SU-DHL-6 (cell line): ENCODE results near the gene RIC1.
A peak's percentile ranks its signal among the peaks of the same experiment; 100 is the strongest.

Experiments
- H2AFZ ChIP-seq: fragments of 200-600 bp; sonication (generic); 2 replicates; pipeline ENCODE4 v1.6.1; 2014; ENCODE audit warnings: low read depth, mild to moderate bottlenecking, moderate library complexity, mixed read lengths, antibody characterized with exemption, low read length; ENCODE audit not compliant: severe bottlenecking
- H3F3A ChIP-seq: fragments of 200-600 bp; shearing (Covaris generic); 2 replicates; pipeline ENCODE4 v1.6.0; 2016; ENCODE audit warnings: antibody characterized with exemption, mild to moderate bottlenecking; ENCODE audit not compliant: insufficient read depth
- H3K27ac ChIP-seq: fragments of 200-600 bp; sonication (generic); 2 replicates; pipeline ENCODE4 v1.5.1; 2016; ENCODE audit warnings: low read depth, mild to moderate bottlenecking, low read length, moderate library complexity, mixed read lengths
- H3K27me3 ChIP-seq: fragments of 200-600 bp; sonication (generic), shearing (Covaris generic); 2 replicates; pipeline ENCODE4 v1.6.0; 2014; ENCODE audit warnings: mild to moderate bottlenecking, low read length
- H3K36me3 ChIP-seq: fragments of 200-600 bp; sonication (generic); 2 replicates; pipeline ENCODE4 v1.6.1; 2014; ENCODE audit warnings: mild to moderate bottlenecking, low read length, mixed read lengths
- H3K4me2 ChIP-seq: fragments of 300-600, 200-600 bp; shearing (Covaris generic), sonication (generic); 2 replicates; pipeline ENCODE4 v1.6.0; 2014; ENCODE audit warnings: low read length, low read depth, mild to moderate bottlenecking; ENCODE audit not compliant: poor library complexity, severe bottlenecking
- H3K4me3 ChIP-seq: fragments of 200-600 bp; sonication (generic); 2 replicates; pipeline ENCODE4 v1.5.1; 2014; ENCODE audit warnings: antibody characterized with exemption, low read length, mild to moderate bottlenecking, mixed read lengths; ENCODE audit not compliant: insufficient read depth, poor library complexity, severe bottlenecking
- H3K79me2 ChIP-seq: fragments of 200-600 bp; sonication (generic); 2 replicates; pipeline ENCODE4 v1.6.1; 2014; ENCODE audit warnings: mild to moderate bottlenecking, low read length, moderate library complexity; ENCODE audit not compliant: insufficient read depth
- H3K9ac ChIP-seq: fragments of 200-600 bp; sonication (generic); 2 replicates; pipeline ENCODE4 v1.7.0; 2014; ENCODE audit warnings: mild to moderate bottlenecking, low read length
- H3K9me2 ChIP-seq: fragments of 200-600 bp; sonication (generic); replicated peaks from 2 replicates; pipeline ENCODE4 v1.6.1; 2014; ENCODE audit warnings: low read length; ENCODE audit not compliant: insufficient read depth
- H3K9me3 ChIP-seq: fragments of 200-600 bp; sonication (generic); 2 replicates; pipeline ENCODE4 v1.6.1; 2014; ENCODE audit warnings: low read length, mixed read lengths; ENCODE audit not compliant: insufficient read depth
- H4K20me1 ChIP-seq: fragments of 200-600 bp; sonication (generic); 2 replicates; pipeline ENCODE4 v1.6.1; 2014; ENCODE audit warnings: low read depth, mild to moderate bottlenecking, antibody characterized with exemption, low read length, moderate library complexity, mixed read lengths
- CTCF ChIP-seq: fragments of 200-600 bp; sonication (generic); IDR thresholded peaks from one replicate; pipeline ENCODE4 v1.5.1; 2017; ENCODE audit warnings: antibody characterized with exemption, mild to moderate bottlenecking, low read length, moderate library complexity; ENCODE audit not compliant: insufficient read depth, poor library complexity, severe bottlenecking
- EZH2phosphoT487 ChIP-seq: fragments of 200-600 bp; sonication (generic), shearing (Covaris generic); conservative IDR thresholded peaks from 2 replicates; pipeline ENCODE4 v1.6.1; 2018; ENCODE audit warnings: mild to moderate bottlenecking, antibody characterized with exemption, low read length, moderate library complexity, mixed read lengths

RIC1 gene

DNA sequence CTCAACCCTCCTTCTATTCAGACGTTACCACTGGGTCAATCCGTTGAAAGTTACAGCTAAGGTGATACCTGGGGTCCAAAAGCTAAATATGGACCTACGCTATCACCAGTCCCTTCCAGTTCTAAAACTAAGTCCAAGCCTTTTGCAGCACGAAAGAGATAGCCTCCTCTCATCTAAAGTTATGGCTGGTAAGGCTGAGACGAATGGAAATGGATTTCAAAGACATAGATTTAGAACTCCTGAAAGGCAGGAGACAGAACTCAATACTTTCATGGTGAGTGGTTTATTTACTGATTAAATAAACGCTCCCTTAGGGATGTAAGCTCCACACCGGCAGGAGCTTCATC, 751 bp upstream of the RIC1 start:
- Histone ChIP-seq H3K36me3 (no peaks in the 10 kb centered on the region), H2AFZ (peak overlapping the region; percentile 80), H3K9me3 (no peaks in the 10 kb centered on the region), H3K9me2 (no peaks in the 10 kb centered on the region), H3K27ac (peak overlapping the region; percentile 98), H4K20me1 (peaks cover 23% of the 10 kb centered on the region), H3K4me3 (peak overlapping the region; percentile 98), H3K79me2 (peaks cover 80% of the 10 kb centered on the region), H3K9ac (peak overlapping the region; percentile 90), H3K27me3 (no peaks in the 10 kb centered on the region), H3F3A (peaks cover 24% of the 10 kb centered on the region), H3K4me2 (peak overlapping the region; percentile 99)
- no peak for TF ChIP-seq CTCF
- no peak for TF ChIP-seq EZH2phosphoT487

DNA sequence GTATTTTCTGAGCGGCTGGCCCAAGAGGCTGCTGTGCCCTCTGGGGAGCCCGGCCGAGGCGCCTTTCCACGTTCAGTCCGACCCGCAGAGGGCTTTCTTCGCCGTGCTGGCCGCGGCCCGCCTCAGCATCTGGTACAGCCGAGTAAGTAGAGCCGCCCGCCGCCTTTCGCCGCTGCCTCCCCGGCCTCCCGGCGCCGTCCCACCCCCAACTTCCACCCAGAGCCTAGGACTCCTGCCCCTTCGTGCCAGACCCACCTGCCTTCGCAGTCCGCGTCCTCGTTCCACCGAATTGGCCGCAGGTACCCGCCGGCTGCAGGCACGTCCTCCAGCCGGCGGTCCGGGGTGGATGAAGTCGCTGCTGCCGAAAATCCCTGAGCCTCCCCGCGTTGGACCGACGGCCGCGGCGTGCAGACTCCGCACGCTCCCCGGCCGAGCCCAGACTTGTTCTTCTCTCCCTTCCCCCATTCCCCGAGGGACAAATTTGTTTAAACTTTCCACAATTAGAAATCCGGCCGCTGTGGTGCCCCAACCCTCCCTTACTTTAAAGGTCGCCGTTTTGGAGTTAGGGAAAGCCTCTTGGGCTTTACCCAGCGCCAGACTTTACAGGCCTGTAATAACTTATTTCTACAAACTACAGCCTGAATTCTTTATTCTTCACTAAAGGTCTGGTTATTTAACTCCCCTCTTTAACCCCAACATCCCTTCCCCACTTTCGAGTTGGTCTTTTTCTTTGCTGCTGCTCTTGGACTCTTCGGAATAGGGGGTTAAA, 589 bp downstream of the RIC1 start:
- Histone ChIP-seq H3K9ac (peak overlapping the region; percentile 90), H3K9me2 (no peaks in the 10 kb centered on the region), H4K20me1 (peaks cover 26% of the 10 kb centered on the region), H3F3A (peaks cover 24% of the 10 kb centered on the region), H2AFZ (peak overlapping the region; percentile 21), H3K4me2 (peak overlapping the region; percentile 95), H3K27me3 (no peaks in the 10 kb centered on the region), H3K79me2 (peaks cover 80% of the 10 kb centered on the region), H3K36me3 (no peaks in the 10 kb centered on the region), H3K9me3 (no peaks in the 10 kb centered on the region), H3K27ac (peak overlapping the region; percentile 98), H3K4me3 (peak overlapping the region; percentile 98)
- TF ChIP-seq CTCF, result no peak
- no peak for TF ChIP-seq EZH2phosphoT487

- Histone ChIP-seq H3K79me2 (peaks cover 80% of the 10 kb centered on the region), H3K27me3 (no peaks in the 10 kb centered on the region), H3K9me3 (peaks cover 2% of the 10 kb centered on the region; the same call in 1 of the 2 replicates), H3F3A (peaks cover 24% of the 10 kb centered on the region), H3K9me2 (no peaks in the 10 kb centered on the region), H3K27ac (peak overlapping the region; percentile 98), H3K4me2 (peak overlapping the region; percentile 95), H3K9ac (peak overlapping the region; percentile 90), H4K20me1 (peaks cover 26% of the 10 kb centered on the region), H3K4me3 (peak overlapping the region; percentile 98), H2AFZ (no peak overlapping the region), H3K36me3 (peaks cover 2% of the 10 kb centered on the region; the same call in 1 of the 2 replicates)
- TF ChIP-seq CTCF, result no peak
- no peak for TF ChIP-seq EZH2phosphoT487
These were observed 1.2 kb downstream of the RIC1 start for GRCh38 chr9:5630081-5630507.
